SIG-M5 treated with dmso at 0.1 percent for 504 hours (cell line): Measurements from ENCODE around the gene PRPF38A.
"Not testable (repeated sequence)": the region's sequence is repeated elsewhere in the genome, so short reads cannot be mapped to it uniquely, and the experiment has no call there.

ENCODE experiments used
- DNase-seq: peaks from one replicate; lab custom pipeline; 2025; ENCODE audit not compliant: unreplicated experiment; lab: John Stamatoyannopoulos, UW

PRPF38A gene

DNA sequence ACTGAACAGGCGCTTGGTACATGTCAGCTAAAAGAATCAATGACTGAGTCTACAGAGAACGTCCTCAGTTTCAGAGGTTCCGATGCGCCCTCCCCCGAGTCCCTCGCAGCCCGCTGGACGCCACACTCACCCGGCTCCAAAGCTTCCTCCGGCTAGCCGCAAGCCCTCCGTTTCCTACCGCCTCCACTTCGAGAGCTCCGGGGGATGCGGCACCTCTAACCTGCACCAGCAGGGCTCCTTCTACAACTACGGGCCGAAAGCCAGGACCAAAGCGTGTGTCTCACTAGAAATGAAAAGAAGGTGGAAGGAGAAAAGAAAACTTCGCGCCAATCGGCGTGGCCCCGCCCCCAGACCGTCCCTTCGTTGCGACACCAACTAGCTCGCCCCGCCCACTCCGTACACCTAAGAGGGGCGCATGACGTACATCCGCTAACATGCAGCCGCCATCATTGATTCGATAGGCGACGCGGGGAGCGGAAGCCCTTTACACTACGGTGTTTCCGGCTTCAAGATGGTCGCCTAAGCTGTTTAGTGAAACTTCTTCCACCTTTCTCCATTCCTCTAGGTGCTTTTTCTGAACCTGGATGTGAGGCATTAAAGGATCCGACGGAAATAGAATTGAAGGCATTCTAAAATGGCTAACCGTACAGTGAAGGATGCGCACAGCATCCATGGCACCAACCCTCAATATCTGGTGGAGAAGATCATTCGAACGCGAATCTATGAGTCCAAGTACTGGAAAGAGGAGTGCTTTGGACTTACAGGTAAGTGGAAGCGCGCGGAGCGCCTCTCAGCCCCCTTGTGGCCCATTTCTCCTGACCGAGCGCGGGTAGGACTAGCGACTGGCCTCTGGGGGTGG lies at the start of gene PRPF38A, which contains the start of gene ORC1:
TSS of gene PRPF38A (plus strand) at position 487 of the 859 bp plus-strand sequence. CDS start at position 635, 148 bp downstream.
TSS of gene ORC1 (minus strand) at position 308 of the 859 bp plus-strand sequence. CDS start 2,200 bp downstream, outside the sequence.
- DNase-seq = peak; percentile 90

DNA sequence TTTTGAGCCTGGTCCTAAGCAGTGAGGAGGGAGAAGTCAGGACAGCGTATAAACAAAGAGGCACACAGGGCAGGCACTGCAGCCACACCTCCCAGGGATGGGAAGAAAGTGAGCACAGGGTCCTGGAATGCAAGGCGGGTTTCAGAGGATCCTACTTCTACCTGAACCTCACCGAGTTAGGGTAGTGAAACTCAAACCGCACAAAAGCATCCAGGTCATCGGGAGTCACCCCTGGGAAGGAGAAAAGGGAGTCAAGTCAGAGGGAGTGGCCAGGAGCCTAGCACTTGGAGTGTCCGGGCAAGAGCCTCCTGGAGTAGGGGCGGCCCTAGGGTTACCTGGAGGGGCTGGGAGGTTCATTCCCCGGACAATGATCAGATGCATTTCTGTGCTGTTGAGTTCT lies 49.0 kb upstream of the PRPF38A start:
- DNase-seq = no peak

DNA sequence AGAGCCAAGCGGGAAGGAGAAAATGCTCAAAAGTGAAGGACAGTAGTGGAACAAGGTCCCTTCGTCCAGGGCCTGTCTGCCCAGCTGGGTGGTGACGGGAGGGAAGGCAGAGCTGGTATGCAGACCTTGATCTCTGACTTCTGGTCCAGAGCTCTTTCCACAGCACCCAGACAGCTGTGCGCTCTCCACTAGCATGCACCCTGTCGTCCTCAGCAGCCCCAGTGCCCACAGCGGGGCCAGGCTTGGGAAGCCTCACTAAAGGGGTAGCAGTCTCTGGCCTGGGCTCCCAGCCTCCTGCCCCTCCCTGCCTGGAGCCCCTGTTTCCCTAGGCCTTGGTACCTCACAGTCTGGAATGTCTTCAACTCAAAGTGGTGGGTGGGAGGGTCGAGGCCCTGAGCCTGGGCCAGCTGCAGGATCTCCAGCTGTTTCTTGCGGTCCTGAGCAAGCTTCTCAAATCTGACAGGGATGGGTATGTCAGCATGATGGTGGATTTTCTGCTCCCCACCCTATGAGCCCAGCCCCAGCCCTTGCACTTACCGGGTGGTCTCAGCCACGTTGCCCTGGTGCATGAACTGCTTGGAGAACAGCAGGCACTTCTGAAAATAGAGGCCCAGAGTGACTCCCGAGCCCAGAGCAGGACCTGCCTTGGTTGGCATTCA lies 48.4 kb upstream of the PRPF38A start:
- DNase-seq = no peak

GRCh38 chr1:52356818-52357355 lies 47.5 kb upstream of the PRPF38A start:
- no peak for DNase-seq

DNA sequence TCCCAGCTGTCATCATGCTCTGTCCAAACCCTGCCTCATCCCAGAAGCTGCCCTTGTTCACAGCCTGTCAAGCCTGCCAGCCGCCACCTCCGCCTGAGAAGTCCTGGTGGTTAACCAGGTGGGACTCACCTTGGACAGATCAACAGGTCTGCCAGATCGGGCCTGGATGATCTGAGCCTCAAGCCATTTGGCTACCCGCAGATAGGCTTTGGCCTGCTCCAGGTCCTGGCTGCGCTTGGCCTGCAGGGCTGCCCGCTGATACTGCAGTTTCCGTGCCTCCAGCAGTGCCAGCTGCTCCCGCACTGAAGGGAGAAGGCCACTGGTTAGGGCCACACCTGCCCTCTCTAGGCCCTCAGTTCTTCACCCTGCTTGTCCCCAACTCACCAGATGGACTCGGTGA lies 47.0 kb upstream of the PRPF38A start:
- DNase-seq = no peak

- DNase-seq = no peak
Observed at GRCh38 chr1:52358851-52359497, 45.4 kb upstream of the PRPF38A start.

- DNase-seq = no peak
Observed at GRCh38 chr1:52359676-52360594, 44.5 kb upstream of the PRPF38A start.

DNA sequence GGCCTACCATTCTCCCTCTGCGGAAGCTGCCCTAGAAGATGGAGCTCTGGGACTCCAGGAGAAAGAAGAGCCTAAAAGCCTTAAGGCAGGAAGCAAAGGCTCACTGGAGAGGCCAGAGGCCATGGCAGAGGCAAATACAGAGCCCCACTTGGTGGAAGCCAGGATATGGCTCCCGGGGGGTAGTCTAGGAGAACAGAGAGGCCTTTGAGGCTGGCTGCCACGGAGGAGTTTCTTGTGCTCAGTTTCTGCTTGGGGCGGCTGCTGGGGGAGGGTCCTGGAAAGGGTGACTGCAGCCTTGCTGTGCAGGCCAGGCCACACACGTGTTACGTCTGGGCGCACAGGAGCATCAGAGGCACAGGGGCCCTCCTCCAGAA lies 43.8 kb upstream of the PRPF38A start:
- DNase-seq = no peak

- DNase-seq = no peak
Observed at GRCh38 chr1:52364235-52364839, 40.1 kb upstream of the PRPF38A start.

DNA sequence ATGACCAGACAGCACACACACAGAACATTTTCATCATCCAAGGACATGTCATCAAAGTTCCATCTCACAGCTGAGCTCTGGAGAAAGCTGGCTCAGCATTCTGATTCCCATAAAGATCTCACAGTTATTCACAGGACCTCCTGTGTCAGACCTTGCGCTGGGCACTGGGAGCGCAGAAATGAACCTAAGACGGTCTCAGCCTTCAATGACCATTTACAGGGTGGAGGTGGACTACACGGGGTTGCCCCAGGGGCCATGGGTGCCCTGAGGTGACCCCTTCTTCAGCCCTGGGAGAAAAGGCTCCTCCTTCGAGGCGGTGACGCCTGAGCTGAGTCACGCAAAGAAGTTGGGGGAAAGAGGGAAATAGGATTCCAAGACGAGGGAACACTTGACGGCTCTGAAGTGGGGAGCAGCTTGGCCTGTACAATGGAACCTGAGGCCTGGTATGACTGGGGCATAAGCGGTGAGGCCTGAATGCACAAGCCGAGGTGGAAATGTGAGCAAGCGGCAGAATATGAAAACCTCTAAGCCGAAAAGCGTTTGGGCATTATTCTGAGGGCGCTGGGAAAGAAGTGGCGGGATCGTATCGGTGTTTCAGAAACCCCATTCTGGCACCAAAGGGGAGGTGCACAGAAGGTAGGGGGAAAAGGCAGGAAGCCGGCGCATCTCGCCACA lies 39.2 kb upstream of the PRPF38A start:
- peak; percentile 6 for DNase-seq

- peak; percentile 91 for DNase-seq
Observed at GRCh38 chr1:52365746-52366516, 38.5 kb upstream of the PRPF38A start, which contains the start of gene CC2D1B. CC2D1B (minus strand) TSS chr1:52366205; CDS start chr1:52364620, 1,585 bp downstream.

GRCh38 chr1:52366517-52366827 lies 37.9 kb upstream of the PRPF38A start:
- no peak for DNase-seq

DNA sequence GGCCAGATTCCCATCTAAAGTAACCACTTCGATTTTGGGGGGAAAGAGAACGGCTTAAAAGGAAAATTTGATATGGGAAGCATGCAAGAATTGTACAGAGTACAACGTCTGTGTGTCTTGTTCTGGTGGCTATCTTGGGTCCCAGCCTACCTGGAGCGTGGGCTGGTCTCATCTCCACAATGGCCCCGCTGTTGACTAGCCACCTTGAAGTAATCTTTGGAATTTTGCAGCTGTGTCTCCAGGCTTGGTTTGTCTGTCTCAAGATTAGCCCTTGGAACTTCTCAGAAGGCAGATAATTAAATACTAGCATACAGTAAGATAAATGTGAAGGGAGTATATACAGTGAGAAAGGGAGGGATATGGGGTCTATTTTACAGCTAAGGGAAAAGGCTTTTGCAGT lies 37.1 kb upstream of the PRPF38A start:
- no peak for DNase-seq

DNA sequence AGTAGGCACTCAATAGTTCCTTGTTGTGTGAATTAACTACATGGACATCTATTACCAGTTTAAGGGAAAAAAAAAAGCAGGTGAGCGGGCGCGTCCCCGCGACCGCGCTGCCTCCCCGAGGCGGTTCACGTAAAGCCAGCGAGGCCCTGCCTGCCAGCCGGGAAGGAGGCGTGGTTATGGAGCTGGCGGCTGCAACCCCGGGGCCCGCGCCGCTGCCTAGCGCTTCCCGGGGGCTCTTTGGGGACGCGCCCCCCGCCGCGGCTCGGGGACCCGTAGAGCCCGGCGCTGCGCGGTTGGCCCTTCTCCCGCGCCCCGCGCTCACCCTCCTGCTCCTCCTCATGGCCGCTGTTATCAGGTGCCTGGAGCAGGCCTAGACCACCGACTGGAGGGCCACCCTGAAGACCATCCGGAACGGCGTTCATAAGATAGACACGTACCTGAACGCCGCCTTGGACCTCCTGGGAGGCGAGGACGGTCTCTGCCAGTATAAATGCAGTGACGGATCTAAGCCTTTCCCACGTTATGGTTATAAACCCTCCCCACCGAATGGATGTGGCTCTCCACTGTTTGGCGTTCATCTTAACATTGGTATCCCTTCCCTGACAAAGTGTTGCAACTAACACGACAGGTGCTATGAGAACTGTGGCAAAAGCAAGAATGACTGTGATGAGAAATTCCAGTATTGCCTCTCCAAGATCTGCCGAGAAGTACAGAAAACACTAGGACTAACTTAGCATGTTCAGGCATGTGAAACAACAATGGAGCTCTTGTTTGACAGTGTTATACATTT lies 35.8 kb upstream of the PRPF38A start:
- peak; percentile 5 for DNase-seq

DNA sequence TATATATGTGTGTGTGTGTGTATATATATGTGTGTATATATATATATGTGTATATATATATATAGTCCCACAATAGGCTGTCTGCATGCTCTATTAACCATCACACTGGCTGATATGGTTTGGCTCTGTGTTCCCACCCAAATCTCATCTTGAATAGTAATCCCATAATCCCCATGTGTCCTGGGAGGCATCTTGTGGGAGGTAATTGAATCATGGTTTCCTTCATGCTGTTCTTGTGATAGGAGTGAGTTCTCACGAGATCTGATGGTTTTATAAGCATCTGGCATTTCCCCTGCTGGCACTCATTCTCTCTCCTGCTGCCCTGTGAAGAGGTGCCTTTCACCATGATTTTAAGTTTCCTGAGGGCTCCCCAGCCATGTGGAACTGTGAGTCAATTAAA lies 34.6 kb upstream of the PRPF38A start:
- DNase-seq = not testable (repeated sequence)

- no peak for DNase-seq
Observed at GRCh38 chr1:52385376-52385775, 19.0 kb upstream of the PRPF38A start.

- no peak for DNase-seq
Observed at GRCh38 chr1:52386458-52386857, 17.9 kb upstream of the PRPF38A start.

DNA sequence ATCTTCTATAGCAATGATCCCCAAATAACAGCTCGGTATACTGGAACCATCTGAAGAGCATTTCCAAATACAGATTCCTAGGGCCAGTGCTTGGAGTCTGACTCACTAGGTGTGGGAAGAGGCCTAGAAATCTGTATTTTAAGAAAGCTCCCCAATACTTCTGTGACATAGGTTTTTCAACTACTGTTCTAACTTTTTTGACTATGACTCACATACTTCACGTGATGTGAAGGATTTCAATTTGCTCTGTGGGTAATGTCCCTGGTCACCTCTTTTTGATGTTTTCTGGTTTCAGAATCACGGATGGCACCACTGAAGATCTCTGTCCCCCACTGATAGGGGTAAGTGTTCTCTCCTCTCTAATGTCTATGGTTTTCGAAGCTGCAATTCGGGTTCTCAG lies 11.2 kb upstream of the PRPF38A start:
- DNase-seq = no peak
